IPS-NIHi7 (cell line): ENCODE measurements around the gene SRP19.
"Not testable (repeated sequence)": the region's sequence is repeated elsewhere in the genome, so short reads cannot be mapped to it uniquely, and the experiment has no call there.

ENCODE experiments used
- DNase-seq: peaks from one replicate; pipeline ENCODE4 v3.0.0; 2012; ENCODE audit warnings: mixed read lengths; ENCODE audit errors: extremely low spot score

Gene SRP19

DNA sequence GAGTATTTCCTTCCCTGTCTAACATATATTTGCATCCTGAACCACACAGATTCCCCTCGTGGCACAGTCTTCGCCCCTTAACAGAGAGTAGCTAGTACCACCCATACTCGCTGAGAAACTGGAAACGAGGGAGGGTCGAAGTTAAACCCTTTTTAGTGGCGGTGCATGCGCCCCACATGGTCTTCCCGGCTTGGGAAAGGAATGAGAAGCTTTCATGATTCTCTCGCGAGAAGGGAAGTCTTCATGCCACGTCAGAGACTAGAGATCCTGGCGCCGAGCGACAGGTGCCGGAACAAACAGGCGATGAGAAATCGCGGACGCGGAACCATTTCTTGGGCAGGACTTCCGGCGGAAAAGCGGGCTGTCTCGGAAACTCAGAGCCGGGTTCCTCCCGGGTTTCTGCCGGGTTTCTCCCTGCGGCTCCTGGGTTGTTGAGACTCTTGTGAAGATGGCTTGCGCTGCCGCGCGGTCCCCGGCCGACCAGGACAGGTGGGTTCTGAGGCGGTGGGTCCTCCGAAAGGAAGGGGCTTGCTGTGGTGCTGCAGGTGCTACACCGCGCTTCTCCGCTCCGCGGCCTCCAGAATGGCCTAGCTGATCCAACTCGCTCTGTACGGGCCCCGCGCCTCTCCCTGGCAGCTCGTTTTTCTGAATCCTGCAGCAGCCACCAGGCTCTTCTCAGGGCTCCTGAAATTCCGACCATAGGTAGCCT is at the start of gene SRP19:
Gene SRP19 (plus strand): TSS at position 359 of the 709 bp plus-strand sequence. CDS start 90 bp downstream, at position 449.
- DNase-seq, result peak; percentile 99

DNA sequence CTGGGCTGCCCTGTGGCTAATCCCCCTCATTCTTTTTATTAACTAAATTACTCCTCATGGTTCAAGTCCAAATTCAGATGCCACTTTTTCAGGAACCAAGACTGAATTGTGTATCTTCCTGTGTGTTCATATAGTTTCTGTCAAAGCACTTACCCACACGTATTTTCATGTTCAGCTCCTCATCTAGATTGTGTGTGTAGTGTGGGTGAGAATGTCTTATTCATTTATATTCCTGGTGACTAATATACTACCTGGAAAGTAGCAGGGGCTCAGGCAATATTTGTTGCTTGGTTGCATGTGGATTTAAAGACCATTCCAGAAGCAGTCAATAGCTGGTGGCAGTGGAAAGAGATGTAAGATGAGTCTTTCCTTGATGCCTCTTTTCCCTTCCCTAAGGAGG is 48.5 kb upstream of the SRP19 start:
- DNase-seq, result no peak

DNA sequence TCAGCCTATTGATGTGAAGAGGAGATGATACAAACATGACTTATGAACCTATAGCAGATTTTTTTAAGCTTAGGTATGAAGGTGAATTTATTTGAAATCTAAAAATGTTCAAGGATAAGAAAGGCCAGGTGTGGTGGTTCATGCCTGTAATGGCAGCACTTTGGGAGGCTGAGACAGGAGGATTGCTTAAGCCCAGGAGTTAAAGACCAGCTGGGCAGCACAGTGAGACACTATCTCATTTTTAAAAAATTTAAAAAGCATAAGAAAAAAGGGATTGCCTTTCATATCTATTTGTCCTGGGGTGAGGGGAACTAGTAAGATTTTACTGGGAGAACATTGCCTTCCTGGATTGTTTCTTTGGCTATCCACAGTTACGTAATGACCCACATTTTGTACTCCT is 40.8 kb upstream of the SRP19 start:
- DNase-seq, result no peak

DNA sequence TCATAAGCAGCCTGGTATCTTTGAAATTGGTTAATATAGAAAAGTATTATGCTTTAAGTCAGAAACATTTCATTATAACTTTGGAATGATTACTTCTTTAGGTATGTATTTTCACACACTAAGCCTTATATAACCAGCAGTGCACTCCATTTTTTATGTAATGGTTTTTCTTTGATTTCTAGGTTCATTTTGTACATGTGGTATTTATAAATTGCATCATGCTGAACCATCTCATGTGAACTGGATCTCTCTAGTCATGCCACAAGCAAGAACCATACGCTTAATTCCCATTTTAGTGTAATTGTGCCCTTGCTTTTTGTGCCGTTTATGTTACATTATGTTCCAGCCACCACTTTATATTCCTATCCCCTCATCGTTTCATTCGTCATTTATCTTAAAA is 38.6 kb upstream of the SRP19 start:
- DNase-seq, result no peak

DNA sequence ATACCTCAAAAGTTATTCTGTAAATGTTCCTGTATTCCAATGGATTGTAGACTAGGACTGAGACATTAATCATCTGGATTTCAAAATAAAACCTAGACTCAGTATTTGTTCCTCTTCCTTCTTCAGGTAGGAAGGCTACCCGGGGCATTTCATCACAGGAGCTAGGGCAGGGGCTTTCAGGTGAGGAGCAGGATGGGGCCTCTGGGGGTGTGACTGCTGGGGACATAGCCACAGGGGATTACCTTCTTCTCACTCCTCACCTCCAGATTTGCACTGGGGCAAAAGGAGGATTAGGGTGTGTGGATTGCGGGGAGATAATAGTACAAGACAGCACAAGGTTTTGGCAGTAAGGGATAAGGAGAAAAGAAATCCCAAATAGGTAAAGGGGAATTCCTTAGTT is 37.9 kb upstream of the SRP19 start:
- DNase-seq, result no peak

DNA sequence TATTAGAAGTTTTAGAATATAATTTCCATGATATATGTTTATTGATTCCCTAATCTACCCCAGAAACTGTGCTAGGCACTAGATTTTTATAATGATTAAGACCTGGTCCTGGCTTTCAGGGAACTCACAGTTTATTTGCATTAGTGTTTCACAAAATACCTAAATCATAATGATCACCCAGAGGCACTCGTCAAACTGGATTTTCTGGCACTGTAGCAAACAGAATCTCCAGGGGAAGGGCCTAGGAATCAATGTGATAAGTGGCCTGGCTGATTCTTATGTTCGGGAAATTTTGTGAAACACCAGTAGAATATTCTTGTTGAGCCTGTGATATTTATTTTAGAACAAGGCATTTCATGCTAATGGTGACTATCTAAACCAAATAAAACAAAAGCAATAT is 37.4 kb upstream of the SRP19 start:
- no peak for DNase-seq

DNA sequence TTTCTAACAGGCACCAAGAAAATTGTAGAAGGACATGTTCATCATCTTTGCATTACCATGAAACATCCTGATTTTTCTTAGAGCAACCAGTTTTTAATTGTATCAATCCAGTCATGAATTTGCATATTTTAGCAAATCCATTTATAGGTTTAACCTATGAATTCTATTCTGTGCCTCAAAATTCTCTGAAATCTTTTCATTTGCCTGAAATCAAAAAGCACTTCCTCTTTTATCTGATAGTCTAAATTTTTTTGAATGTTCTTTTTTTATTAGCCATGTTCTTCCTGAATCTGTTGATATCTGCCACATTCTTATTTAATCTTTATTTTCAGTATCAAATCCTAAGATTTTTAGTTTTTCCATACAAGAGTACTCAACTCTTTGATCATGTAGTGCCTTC is 36.9 kb upstream of the SRP19 start:
- no peak for DNase-seq

DNA sequence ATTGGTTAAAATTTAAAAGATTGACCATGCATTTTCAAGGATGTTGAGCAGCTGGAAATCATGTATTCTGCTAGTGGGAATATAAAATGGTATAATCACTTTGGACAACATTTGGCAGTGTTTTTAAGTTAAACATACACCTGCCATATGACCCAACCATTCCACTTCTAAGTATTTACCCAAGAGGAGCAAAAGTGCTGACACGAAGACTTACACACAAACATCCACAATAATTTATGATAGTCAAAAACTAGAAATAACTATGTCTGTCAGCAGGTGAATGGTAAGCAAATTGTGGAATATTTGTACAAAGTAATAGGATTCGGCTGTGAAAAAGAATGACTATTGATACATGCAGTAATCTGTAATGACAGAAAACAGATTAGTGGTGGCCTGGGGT is 30.7 kb upstream of the SRP19 start:
- no peak for DNase-seq

DNA sequence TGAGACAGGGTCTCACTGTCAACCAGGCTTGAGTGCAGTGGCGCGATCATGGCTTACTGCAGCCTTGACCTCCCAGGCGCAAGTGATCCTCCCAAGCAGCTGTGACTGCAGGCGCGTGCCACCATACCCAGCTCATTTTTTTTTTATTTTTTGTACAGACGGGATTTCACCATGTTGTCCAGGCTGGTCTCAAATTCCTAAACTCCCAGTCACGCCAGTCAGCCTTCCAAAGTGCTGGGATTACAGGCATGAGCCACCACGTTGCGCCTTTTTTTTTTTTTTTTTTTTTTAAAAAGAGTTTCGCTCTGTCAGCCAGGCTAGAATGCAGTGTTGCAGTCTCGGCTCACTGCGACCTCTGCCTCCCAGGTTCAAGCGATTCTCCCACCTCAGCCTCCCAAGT is 27.1 kb upstream of the SRP19 start:
- DNase-seq, result no peak

DNA sequence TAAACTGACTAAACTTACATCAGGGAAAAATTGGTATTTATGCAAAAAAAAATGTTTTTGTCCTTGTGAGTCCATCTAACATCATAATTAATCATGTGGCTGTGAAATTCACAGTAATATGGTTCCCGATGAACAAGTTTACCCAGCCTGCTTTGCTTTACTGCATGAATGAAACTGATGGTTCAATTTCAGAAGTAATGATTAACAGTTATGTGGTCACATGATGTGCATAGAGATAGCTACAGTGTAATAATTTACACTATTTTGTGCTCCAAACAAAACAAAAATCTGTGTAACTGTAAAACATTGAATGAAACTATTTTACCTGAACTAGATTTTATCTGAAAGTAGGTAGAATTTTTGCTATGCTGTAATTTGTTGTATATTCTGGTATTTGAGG is 16.6 kb upstream of the SRP19 start:
- no peak for DNase-seq

DNA sequence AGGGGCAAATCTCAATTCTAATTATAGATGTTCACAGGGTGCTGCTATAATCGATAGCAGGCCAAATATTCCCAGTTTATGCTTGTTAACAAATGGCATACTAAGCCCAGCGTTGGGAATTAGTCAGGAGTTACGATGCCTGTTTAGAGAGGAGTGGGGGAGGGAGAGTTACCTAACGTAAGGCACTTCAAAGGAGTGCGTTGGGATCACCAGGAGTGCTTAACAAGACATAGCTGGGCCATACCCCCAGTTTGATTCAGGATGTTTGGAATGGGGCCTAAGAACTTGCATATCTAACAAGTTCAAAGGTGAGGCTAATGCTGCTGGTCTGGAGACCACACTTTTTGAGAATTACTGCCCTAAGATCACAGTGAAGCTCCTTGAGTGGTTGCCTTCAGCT is 14.5 kb upstream of the SRP19 start:
- DNase-seq, result peak; percentile 18

DNA sequence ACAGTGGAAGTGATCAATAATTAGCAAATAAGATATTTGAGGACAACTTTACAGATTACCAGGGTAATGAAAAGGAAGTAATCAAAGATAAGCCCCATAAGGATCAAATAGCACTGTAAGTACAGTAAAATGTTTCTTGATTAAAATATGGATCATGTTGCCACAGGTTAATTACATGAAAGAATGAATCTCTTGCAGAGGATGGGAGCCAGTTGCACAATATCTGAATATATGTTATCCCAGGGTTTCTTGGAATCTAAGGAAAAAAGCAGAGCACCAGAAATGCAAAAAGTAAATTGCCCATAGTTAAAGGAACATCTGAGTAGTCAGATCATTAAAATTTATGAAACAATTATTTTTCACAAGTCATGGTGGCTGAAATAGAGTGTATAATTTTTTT is 13.8 kb upstream of the SRP19 start:
- no peak for DNase-seq

DNA sequence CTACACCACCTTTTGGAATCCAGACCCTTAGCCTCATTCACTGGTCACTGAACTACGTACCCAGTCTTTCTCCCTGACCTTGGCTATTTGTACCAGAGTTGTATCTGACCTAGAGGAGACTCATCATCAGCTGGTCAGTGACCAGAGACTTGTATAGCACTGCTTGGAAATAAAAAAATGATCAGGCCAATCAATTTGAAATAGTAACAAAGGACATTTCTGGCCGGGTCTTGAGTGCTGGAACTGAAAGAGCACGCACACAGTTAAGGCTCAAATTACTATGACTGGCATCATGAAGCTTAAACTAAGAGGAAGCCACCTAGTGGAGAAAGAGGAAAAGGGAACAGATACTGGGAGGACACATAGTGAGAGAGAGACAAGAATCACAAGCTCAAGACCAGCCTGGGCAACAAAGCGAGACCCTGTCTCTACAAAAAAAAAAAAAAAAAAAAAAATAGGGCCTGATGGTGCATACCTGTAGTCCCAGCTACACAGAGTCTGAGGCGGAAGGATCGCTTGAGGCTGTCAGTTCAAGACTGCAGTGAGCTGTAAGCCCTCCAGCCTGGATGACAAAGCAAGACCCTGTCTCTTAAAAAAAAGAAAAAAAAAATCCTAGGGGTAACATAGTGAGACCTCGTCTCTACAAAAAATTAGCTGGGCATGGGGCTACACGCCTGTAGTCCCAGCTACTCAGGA is 12.8 kb upstream of the SRP19 start:
- peak; percentile 64 for DNase-seq

DNA sequence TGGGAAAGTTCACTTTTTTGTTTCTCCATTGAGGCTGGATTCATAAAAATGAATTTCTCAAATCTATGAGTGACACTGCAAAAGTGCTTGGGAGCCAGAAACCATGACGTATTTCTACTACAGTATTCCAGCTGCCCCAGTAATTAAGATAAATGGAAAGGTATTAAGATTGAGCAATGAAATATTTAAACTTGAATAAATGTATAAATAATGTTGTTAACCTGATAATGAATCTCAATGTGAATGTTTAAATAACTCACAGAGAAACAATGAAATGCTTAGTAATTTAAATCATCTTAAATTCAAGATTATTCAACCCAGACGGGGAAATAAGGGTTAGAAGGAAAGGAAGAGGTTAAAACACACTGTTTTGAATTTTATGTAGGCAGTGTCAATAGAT is 11.2 kb upstream of the SRP19 start:
- no peak for DNase-seq

DNA sequence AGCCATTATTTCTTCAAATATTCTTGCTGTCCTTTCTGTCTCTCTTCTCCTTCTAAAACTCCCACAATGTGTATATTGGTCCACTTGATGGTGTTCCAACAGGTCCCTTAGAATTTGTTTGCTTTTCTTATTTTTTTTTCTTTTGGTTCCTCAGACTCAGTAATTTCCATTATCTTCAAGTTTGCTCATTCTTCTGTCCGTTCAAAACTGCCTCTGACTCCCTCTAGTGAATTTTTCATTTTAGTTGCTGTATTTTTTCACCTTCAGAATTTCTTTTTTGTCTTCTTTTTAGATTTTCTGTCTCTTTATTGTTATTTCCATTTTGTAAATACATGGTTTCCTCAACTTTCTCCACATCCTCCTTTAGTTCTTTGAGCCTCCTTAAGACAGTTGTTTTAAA is 6.4 kb upstream of the SRP19 start:
- DNase-seq, result no peak

DNA sequence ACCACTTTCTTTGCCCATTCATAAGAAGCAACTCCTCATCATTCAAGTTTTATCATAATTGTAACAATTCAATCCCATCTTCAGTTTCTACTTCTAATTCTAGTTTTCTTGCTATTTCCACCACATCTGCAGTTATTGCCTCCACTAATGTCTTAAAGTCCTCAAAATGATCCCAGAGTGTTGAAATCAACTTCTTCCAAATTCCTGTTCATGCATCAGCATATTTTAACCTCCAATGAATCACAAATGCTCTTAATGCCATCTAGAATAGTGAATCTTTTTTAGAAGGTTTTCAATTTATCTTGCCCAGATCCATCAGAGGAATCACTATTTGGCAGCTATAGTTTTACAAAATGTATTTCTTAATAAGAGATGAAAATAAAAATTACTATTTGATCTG is 3.2 kb upstream of the SRP19 start:
- no peak for DNase-seq

DNA sequence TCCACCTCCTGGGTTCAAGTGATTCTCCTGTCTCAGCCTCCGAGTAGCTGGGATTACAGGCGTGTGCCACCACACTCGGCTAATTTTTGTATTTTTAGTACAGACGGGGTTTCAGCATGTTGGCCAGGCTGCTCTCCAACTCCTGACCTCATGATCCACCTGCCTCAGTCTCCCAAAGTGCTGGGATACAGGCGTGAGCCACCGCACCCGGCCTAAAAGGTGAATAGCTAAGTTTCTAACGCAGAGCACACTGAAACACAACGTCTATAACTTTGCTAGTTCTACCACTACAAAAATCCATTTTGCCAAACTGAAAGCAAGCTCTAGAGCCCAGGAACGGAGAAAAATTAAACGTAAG is 537 bp upstream of the SRP19 start:
- not testable (repeated sequence) for DNase-seq

DNA sequence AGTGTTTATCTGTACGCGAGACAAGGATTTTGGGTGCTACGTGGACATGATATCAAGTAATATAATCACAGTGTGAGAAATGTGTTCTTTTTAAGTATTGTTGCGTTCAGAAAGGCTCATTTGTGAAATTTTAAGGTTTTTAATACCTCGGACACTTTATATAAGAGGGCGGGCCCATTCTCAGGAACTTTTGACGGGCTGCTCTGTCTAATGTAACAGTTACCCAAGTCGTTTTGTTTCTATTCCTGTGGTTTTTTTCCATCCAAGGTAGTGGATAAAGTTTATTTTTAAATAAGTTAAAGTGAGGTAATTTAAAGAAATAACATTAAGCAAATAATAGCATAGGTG is 525 bp downstream of the SRP19 start:
- DNase-seq, result no peak

DNA sequence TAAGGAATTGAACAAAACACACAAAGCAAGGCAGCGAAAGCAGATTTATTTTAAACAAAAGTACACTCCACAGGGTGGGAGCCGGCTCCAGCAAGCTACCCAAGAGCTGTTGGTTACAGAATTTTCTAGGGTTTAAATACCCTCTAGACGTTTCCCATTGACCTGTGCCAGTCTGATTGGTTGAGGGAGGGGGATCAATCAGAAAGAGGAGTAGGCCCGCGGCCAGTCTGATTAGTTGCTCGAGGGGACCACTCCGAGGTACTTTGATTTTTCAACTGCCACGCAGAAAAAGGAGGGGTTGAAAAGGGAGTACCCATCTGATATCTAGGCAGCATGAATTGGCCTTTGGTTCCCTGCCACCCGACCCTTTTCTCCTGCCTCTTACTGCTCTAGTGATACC is 998 bp downstream of the SRP19 start:
- DNase-seq, result no peak

DNA sequence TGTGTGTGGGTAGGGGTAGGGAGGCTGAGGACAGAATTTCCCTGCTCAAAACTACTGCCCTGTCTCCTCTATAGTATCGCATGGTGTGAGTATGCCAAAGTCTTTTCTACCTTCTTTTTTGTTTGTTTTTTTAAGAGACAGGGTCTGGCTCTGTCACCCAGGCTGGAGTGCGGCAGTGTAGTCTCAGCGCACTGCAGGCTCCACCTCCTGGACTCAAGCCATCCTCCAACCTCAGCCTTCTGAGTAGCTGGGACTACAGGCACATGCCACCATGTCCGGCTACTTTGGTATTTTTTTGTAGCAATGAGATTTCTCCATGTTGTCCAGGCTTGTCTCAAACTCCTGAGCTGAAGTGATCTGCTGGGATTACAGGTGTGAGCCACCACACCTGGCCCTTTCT is 2.5 kb downstream of the SRP19 start:
- DNase-seq, result no peak

DNA sequence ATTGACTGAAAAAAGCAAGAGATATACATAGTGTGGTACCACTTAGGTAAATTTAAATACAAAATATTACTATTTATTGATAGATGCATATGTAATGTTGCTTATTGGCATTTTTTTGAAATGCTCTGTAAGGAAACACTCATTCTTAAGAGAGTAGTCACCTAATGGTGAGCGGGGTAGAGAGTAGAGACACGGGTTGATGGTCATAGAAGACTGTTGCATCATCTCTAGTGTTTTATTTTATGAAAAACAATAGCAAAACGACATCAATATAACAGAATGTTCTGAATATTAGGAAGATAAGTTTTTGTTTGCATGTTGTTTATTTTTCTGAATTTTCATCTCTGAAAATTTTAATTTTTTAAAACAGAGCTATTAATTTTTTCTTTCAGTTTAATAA is 4.0 kb downstream of the SRP19 start:
- no peak for DNase-seq

DNA sequence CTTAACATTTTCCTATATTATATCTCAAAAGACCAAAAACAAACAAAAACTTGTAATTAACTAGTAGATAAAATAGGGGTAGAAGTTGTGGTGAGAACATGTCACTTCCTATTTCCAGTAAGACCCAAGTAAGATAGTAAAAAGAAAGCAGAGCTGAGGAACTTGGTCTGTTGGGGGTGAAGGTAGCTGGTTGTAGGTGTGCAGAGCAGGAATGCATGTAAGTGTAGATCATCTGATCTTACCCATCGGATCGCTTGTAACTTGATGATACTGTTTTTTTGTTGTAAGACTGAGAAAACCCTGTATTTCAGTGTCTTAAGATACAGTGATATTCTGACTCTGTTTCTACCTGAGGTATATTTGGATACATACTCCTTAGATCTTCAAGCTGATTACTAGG is 5.7 kb downstream of the SRP19 start:
- DNase-seq, result no peak

DNA sequence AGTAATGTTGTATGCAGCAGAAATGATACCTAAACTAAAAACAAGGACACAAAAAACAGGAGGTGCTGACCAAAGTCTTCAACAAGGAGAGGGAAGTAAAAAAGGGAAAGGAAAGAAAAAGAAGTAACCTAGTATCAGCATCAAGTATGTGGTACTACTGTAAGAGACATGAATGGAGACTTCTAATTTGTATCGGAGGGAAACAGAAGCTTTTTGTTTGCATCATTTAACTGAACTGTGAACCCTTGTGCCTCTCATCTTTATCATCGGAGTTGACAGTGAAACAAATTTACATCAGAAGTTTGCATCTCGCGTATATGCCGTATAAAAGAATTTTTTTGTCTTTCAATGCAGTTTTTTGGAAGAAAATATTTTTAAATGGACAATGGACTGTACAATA is 6.3 kb downstream of the SRP19 start:
- no peak for DNase-seq

DNA sequence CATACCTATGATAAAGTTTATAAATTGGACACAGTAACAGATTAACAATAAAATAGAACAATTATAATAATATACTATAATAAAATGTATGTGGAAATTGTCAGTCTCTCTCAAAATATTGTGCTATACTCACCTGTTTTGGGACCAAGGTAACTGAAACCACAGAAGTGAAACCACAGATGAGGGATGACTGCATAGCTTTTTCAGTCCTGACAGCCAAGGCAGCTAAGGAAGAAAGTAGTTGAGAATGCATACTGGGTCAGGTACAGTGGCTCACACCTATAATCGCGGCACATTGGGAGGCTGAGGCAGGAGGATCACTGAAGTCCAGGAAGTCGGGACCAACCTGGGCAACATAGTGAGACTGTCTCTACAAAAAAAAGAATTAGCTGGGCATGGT is 8.9 kb downstream of the SRP19 start:
- DNase-seq, result no peak
